GM12891 (cell line): ENCODE results near the gene RNF17.

Experiments
- PAX5 ChIP-seq: IDR thresholded peaks from 2 replicates; pipeline ENCODE4 v1.6.1; 2011; ENCODE audit warnings: low read length, moderate library complexity, mild to moderate bottlenecking; ENCODE audit not compliant: insufficient read depth, severe bottlenecking
- POLR2A ChIP-seq: IDR thresholded peaks from 2 replicates; pipeline ENCODE4 v1.6.1; 2011; ENCODE audit warnings: low read depth, low read length, control low read depth
- POLR2AphosphoS5 ChIP-seq: IDR thresholded peaks from 2 replicates; pipeline ENCODE4 v1.6.1; 2011; ENCODE audit warnings: low read depth, low read length, control low read depth
- SPI1 ChIP-seq: IDR thresholded peaks from 2 replicates; pipeline ENCODE4 v1.6.1; 2011; ENCODE audit warnings: low read depth, low read length, control low read depth
- TAF1 ChIP-seq: IDR thresholded peaks from 2 replicates; pipeline ENCODE4 v1.6.1; 2011; ENCODE audit warnings: low read depth, low read length, control low read depth

GRCh38 chr13:24718192-24718965 is 45.6 kb upstream of the RNF17 start:
- TF ChIP-seq POLR2AphosphoS5 (no peak), SPI1 (no peak), POLR2A (no peak), TAF1 (no peak), PAX5 (no peak)
